ENCODE data around the gene TRIM41. TPM values are rescaled to one million over a fixed set of nuclear protein-coding genes. Genes with fewer than 3 reads are reported as not detected.

TRIM41 gene
- total RNA-seq, 1 experiment from 2014 or later: 26.8 TPM

- DNase-seq (no peak), ATAC-seq (0 out of 2 replicates have a peak, but pooled peaks have one; percentile 1)
- H3K36me3 ChIP-seq (ENCODE audit: low read depth, low read length): no peaks in the 10 kb centered on the region
- H3K9me2 ChIP-seq (replicated peaks; ENCODE audit: low read length): no peaks in the 10 kb centered on the region
- H3K27ac ChIP-seq (ENCODE audit: low read length): no peak overlapping the region
- no peaks in the 10 kb centered on the region for H3F3A ChIP-seq (ENCODE audit: low read length, unreplicated experiment)
- peak overlapping the region; percentile 95 for H2AFZ ChIP-seq (ENCODE audit: low read length)
- H3K79me2 ChIP-seq (ENCODE audit: low read length): peaks cover 5% of the 10 kb centered on the region; the same call in 1 of the 2 replicates
- H3K9ac ChIP-seq (ENCODE audit: low read length): peak overlapping the region; percentile 41
- peak overlapping the region; percentile 85 for H3K4me3 ChIP-seq (ENCODE audit: low read length)
- ChIA-PET POLR2A (ENCODE audit: unreplicated experiment) (no interaction called here), CTCF (no interaction called here)
- intact Hi-C loops (cut with micrococcal nuclease): no loop called here
- BruUV-seq (replicated peaks): no TSS peak
- no peaks in the 10 kb centered on the region for H4K20me1 ChIP-seq (ENCODE audit: low read length)
- H3K27me3 ChIP-seq (ENCODE audit: low read length): no peaks in the 10 kb centered on the region
- H3K4me1 ChIP-seq (ENCODE audit: insufficient read depth, low read length): peaks cover 18% of the 10 kb centered on the region
- peak overlapping the region; percentile 85 for H3K4me2 ChIP-seq (ENCODE audit: low read length)
- H3K9me3 ChIP-seq (ENCODE audit: low read length): no peaks in the 10 kb centered on the region
- TF ChIP-seq, protein P1, sequence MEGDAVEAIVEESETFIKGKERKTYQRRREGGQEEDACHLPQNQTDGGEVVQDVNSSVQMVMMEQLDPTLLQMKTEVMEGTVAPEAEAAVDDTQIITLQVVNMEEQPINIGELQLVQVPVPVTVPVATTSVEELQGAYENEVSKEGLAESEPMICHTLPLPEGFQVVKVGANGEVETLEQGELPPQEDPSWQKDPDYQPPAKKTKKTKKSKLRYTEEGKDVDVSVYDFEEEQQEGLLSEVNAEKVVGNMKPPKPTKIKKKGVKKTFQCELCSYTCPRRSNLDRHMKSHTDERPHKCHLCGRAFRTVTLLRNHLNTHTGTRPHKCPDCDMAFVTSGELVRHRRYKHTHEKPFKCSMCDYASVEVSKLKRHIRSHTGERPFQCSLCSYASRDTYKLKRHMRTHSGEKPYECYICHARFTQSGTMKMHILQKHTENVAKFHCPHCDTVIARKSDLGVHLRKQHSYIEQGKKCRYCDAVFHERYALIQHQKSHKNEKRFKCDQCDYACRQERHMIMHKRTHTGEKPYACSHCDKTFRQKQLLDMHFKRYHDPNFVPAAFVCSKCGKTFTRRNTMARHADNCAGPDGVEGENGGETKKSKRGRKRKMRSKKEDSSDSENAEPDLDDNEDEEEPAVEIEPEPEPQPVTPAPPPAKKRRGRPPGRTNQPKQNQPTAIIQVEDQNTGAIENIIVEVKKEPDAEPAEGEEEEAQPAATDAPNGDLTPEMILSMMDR (conservative IDR thresholded peaks at IDR 0.05; ENCODE audit: low read depth, low read length): no peak
- TF ChIP-seq EZH2 (IDR thresholded peaks at IDR 0.05; ENCODE audit: low read length, unreplicated experiment) (no peak), EZH2phosphoT487 (IDR thresholded peaks at IDR 0.05; ENCODE audit: borderline replicate concordance, low read length) (no peak)
Observed at GRCh38 chr5:181203777-181204112, 19.3 kb upstream of the TRIM41 start.

DNA sequence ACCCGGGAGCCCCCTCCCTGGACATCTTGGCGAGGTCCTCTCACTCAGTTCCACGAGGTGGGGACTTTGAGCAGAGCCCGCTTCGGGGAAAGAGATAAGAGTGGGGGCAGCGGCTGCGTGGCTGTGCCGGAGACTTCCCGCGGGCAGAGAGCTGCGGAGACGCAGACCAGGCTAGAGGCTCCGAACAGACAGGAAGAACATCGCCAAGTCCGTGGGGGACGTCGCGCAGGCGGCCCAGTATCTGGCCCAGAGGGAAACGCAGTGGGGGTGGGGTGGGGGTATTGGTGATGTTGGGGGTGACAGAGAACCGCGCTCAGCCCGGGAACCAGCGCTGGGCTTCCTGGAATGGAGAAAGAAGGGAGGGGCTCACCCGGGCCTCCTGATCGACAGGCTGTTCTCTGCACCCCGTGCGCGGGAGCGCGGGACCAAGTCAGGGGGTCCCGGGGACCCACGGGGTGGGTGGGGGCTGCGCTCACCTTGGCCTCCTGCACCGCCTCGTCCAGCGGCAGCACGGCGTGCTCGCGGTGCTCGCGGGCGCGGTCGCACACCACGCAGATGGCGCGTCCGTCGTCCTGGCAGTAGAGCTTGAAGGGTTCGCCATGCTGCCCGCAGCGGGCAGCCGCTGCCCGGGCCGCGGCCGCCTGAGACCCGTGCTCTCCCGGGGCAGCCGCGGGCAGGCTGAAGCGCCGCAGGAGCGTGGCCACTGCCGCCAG is 18.8 kb upstream of the TRIM41 start:
- no peaks in the 10 kb centered on the region for H3K9me2 ChIP-seq (replicated peaks; ENCODE audit: low read length)
- no peaks in the 10 kb centered on the region for H3F3A ChIP-seq (ENCODE audit: low read length, unreplicated experiment)
- no TSS peak for BruUV-seq (replicated peaks)
- intact Hi-C loops (cut with micrococcal nuclease): no loop called here
- peak overlapping the region; percentile 95 for H2AFZ ChIP-seq (ENCODE audit: low read length)
- H3K4me3 ChIP-seq (ENCODE audit: low read length): peak overlapping the region; percentile 85
- TF ChIP-seq EZH2 (IDR thresholded peaks at IDR 0.05; ENCODE audit: low read length, unreplicated experiment) (no peak), EZH2phosphoT487 (IDR thresholded peaks at IDR 0.05; ENCODE audit: borderline replicate concordance, low read length) (no peak)
- TF ChIP-seq, protein P1 (conservative IDR thresholded peaks at IDR 0.05; ENCODE audit: low read depth, low read length): no peak
- H3K4me2 ChIP-seq (ENCODE audit: low read length): peak overlapping the region; percentile 85
- no peak overlapping the region for H3K27ac ChIP-seq (ENCODE audit: low read length)
- ATAC-seq (peak; percentile 16), DNase-seq (peak; percentile 39)
- no peaks in the 10 kb centered on the region for H3K9me3 ChIP-seq (ENCODE audit: low read length)
- no peaks in the 10 kb centered on the region for H3K27me3 ChIP-seq (ENCODE audit: low read length)
- H3K36me3 ChIP-seq (ENCODE audit: low read depth, low read length): no peaks in the 10 kb centered on the region
- peaks cover 18% of the 10 kb centered on the region for H3K4me1 ChIP-seq (ENCODE audit: insufficient read depth, low read length)
- no peaks in the 10 kb centered on the region for H4K20me1 ChIP-seq (ENCODE audit: low read length)
- ChIA-PET POLR2A (ENCODE audit: unreplicated experiment) (interaction anchor here (0.5 to 0.9 kb wide), 2 partner anchors 11 to 13 kb away, joined by 3 read pairs; no protein-coding TSS in a partner anchor), CTCF (no interaction called here)
- peaks cover 5% of the 10 kb centered on the region; the same call in 1 of the 2 replicates for H3K79me2 ChIP-seq (ENCODE audit: low read length)
- peak overlapping the region; percentile 41 for H3K9ac ChIP-seq (ENCODE audit: low read length)

All from PC-3 (cell line).